Upper lobe of left lung (tissue), 4 donors: ENCODE data around the gene ABCA7.

Source experiments
- EP300 ChIP-seq, 4 donors: sonication (generic); formaldehyde crosslinking; IDR thresholded peaks; one replicate each; pipeline ENCODE4 v1.5.1; 2017; ENCODE audit warnings: antibody characterized with exemption in 4 of 4, control low read depth in 2 of 4
- POLR2A ChIP-seq, 4 donors: fragments of 450-650 bp; IDR thresholded peaks; one replicate each; pipeline ENCODE4 v1.5.1; 2016 to 2017; ENCODE audit warnings: antibody characterized with exemption in 4 of 4, mild to moderate bottlenecking in 2 of 4
- TF ChIP-seq, protein P1 (sequence below), 6 experiments: fragments of 450-650 bp in 4 of 6; fragments of 200-600 bp in 2 of 6; sonication (generic) in 2 of 6; IDR thresholded peaks; one replicate each; pipeline ENCODE4 v1.5.1; 2016 to 2019; ENCODE audit warnings: antibody characterized with exemption in 6 of 6

DNA sequence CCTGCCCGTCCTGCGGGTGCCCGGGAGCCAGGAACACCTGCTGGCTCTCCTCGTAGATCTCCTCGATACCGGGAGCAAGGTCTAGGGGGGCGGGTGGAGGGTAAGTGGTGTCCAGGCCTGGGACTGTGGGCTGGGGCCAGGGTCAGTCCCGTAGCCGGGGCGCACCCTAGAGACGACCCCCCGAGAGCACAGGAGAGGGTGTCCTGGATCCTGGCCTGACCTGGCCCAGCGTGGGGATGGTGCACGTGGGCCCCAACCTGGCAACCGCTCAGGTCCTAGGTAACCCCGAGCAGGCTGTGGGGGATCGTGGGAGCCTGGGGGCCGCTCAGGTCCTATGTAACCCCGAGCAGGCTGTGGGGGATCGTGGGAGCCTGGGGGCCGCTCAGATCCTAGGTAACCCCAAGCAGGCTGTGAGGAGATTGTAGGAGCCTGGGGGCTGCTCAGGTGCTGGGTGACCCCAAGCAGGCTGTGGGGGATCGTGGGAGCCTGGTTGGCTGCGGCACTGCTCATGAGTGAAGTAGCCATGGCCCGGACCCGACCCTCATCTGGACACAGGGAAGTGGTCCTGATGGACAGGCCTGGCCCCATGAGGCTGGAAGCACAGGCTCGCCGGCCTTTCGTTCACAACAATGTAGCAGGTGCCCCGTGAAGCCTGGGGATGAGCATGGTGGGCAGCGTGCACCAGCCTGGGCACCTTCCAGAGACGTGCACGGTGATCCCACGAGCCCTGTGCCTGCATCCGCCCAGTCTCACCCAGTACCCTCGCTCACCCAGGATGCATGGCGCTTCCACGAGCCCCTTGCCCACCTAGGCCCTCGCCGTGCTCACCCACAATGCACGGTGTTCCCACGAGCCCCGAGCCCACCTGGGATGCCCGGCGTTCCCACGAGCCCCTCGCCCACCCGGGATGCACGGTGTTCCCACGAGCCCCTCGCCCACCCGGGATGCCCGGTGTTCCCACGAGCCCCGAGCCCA lies 70.1 kb downstream of the ABCA7 start:
- TF ChIP-seq, protein P1, sequence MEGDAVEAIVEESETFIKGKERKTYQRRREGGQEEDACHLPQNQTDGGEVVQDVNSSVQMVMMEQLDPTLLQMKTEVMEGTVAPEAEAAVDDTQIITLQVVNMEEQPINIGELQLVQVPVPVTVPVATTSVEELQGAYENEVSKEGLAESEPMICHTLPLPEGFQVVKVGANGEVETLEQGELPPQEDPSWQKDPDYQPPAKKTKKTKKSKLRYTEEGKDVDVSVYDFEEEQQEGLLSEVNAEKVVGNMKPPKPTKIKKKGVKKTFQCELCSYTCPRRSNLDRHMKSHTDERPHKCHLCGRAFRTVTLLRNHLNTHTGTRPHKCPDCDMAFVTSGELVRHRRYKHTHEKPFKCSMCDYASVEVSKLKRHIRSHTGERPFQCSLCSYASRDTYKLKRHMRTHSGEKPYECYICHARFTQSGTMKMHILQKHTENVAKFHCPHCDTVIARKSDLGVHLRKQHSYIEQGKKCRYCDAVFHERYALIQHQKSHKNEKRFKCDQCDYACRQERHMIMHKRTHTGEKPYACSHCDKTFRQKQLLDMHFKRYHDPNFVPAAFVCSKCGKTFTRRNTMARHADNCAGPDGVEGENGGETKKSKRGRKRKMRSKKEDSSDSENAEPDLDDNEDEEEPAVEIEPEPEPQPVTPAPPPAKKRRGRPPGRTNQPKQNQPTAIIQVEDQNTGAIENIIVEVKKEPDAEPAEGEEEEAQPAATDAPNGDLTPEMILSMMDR (IDR thresholded peaks at IDR 0.05) = no peak
- TF ChIP-seq POLR2A (IDR thresholded peaks at IDR 0.05) (no peak), EP300 (IDR thresholded peaks at IDR 0.05) (no peak)
